Common myeloid progenitor, CD34-positive (primary cell): ENCODE measurements around the gene TMEM88.

ENCODE experiments used
- CTCF ChIA-PET: fragments of 350-600 bp; sonication (Branson Sonifier 250); formaldehyde crosslinking; loops from one replicate; lab custom pipeline; 2021; ENCODE audit warnings: antibody characterized with exemption; lab: Charles Lee
- POLR2A ChIA-PET: fragments of 350-600 bp; sonication (Branson Sonifier 250); formaldehyde crosslinking; loops from one replicate; lab custom pipeline; 2021; ENCODE audit warnings: antibody characterized with exemption; lab: Charles Lee
- DNase-seq, 3 donors: peaks; one replicate each; pipeline versions ENCODE4 v3.0.0 to v3.0.0-alpha.2; 2013
- H3K27ac ChIP-seq, 2 experiments: 1 replicate in 1 of 2; 2 replicates in 1 of 2; pipeline ENCODE4 v1.7.0; 2013; ENCODE audit warnings: inconsistent platforms in 2 of 2, low read length in 2 of 2, mild to moderate bottlenecking in 2 of 2, low read depth in 1 of 2, moderate library complexity in 1 of 2; ENCODE audit not compliant: severe bottlenecking in 2 of 2, insufficient read depth in 1 of 2, poor library complexity in 1 of 2
- H3K27me3 ChIP-seq, 5 experiments: replicated peaks in 2 of 5; 1 replicate in 3 of 5; 2 replicates in 2 of 5; pipeline versions ENCODE4 v1.6.1 to v1.7.0; 2013; ENCODE audit warnings: low read length in 4 of 5, mild to moderate bottlenecking in 2 of 5, moderate library complexity in 2 of 5, inconsistent platforms in 1 of 5; ENCODE audit not compliant: insufficient read depth in 5 of 5, control insufficient read depth in 4 of 5
- H3K36me3 ChIP-seq, 4 experiments: 1 replicate in 2 of 4; 2 replicates in 2 of 4; pipeline versions ENCODE4 v1.6.1 to v1.7.0; 2013; ENCODE audit warnings: low read length in 3 of 4, control low read depth in 1 of 4, mild to moderate bottlenecking in 1 of 4; ENCODE audit not compliant: control insufficient read depth in 4 of 4, insufficient read depth in 4 of 4
- H3K4me1 ChIP-seq, 4 experiments: 1 replicate in 3 of 4; 2 replicates in 1 of 4; pipeline versions ENCODE4 v1.6.1 to v1.7.1; 2013; ENCODE audit warnings: low read length in 3 of 4, mild to moderate bottlenecking in 3 of 4, control low read depth in 1 of 4, inconsistent platforms in 1 of 4, moderate library complexity in 1 of 4; ENCODE audit not compliant: control insufficient read depth in 4 of 4, insufficient read depth in 4 of 4; ENCODE audit errors: control extremely low read depth in 1 of 4
- H3K4me3 ChIP-seq, 7 experiments: 1 replicate in 4 of 7; 2 replicates in 3 of 7; pipeline versions ENCODE4 v1.5.1 to v1.7.0; 2013; ENCODE audit warnings: mild to moderate bottlenecking in 7 of 7, low read length in 6 of 7, moderate library complexity in 6 of 7, inconsistent platforms in 2 of 7, low read depth in 2 of 7, control low read depth in 1 of 7; ENCODE audit not compliant: insufficient read depth in 4 of 7, control insufficient read depth in 1 of 7; ENCODE audit errors: extremely low read depth in 1 of 7
- H3K9me3 ChIP-seq, 5 experiments: 1 replicate in 4 of 5; 2 replicates in 1 of 5; pipeline versions ENCODE4 v1.6.1 to v1.7.1; 2013; ENCODE audit warnings: low read length in 4 of 5, mild to moderate bottlenecking in 2 of 5, inconsistent platforms in 1 of 5, low read depth in 1 of 5, moderate library complexity in 1 of 5; ENCODE audit not compliant: control insufficient read depth in 4 of 5, insufficient read depth in 2 of 5; ENCODE audit errors: control extremely low read depth in 1 of 5
- WGBS: methylation state at CpG from one replicate; pipeline ENCODE4 v1.1.5; 2013; ENCODE audit not compliant: insufficient coverage; 5-methylcytosine and 5-hydroxymethylcytosine counted together

Gene TMEM88

DNA sequence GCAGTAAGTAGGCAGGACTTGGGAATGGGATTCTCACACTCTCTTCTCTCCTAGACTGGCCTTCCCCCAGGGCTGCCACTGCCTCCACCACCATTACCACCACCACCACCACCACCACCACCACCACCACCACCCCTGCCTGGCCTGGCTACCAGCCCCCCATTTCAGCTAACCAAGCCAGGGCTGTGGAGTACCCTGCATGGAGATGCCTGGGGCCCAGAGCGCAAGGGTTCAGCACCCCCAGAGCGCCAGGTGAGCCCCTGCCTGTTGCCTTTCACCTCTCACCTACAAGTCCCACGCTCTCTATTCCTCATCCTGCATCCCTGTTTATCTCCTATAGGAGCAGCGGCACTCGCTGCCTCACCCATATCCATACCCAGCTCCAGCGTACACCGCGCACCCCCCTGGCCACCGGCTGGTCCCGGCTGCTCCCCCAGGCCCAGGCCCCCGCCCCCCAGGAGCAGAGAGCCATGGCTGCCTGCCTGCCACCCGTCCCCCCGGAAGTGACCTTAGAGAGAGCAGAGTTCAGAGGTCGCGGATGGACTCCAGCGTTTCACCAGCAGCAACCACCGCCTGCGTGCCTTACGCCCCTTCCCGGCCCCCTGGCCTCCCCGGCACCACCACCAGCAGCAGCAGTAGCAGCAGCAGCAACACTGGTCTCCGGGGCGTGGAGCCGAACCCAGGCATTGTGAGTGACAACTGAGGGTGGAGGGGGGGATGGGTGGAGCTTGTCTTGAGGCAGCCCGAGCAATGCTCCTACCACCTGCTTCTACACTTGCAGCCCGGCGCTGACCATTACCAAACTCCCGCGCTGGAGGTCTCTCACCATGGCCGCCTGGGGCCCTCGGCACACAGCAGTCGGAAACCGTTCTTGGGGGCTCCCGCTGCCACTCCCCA lies 7.9 kb upstream of the TMEM88 start:
- DNase-seq = no peak
- H3K27ac ChIP-seq = no peak overlapping the region
- ChIA-PET CTCF (interaction anchor here (1.0 to 2.8 kb wide), 2 partner anchors 10 to 13 kb away, joined by 3 to 27 read pairs; partner anchors contain the start of genes CYB5D1, KDM6B and NAA38), POLR2A (interaction anchor here (5.0 kb wide), 1 partner anchor 12 kb away, joined by 28 read pairs; the partner anchor contains the start of gene KDM6B)
- H3K4me1 ChIP-seq = peaks cover 0 to 41% (median 37%) of the 10 kb centered on the region in 4 experiments
- no peak overlapping the region for H3K4me3 ChIP-seq
- no peaks in the 10 kb centered on the region for H3K27me3 ChIP-seq
- 99% methylated on average over 14 of the region's 34 CpGs for WGBS
- H3K36me3 ChIP-seq = peaks cover 8 to 62% (median 37%) of the 10 kb centered on the region in 4 experiments
- H3K9me3 ChIP-seq = no peaks in the 10 kb centered on the region

DNA sequence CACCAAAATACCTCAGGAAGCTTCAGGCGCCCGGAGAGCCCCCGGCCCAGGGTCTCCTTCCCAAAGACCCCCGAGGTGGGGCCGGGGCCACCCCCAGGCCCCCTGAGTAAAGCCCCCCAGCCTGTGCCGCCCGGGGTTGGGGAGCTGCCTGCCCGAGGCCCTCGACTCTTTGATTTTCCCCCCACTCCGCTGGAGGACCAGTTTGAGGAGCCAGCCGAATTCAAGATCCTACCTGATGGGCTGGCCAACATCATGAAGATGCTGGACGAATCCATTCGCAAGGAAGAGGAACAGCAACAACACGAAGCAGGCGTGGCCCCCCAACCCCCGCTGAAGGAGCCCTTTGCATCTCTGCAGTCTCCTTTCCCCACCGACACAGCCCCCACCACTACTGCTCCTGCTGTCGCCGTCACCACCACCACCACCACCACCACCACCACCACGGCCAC lies 6.7 kb upstream of the TMEM88 start:
- no peaks in the 10 kb centered on the region for H3K27me3 ChIP-seq
- H3K27ac ChIP-seq = no peak overlapping the region
- peaks cover 0 to 36% (median 28%) of the 10 kb centered on the region in 4 experiments for H3K4me1 ChIP-seq
- no peak overlapping the region for H3K4me3 ChIP-seq
- WGBS = 91% methylated on average over 7 of the region's 20 CpGs
- DNase-seq = no peak
- H3K9me3 ChIP-seq = no peaks in the 10 kb centered on the region
- ChIA-PET POLR2A (interaction anchor here (5.0 kb wide), 1 partner anchor 13 kb away, joined by 28 read pairs; the partner anchor contains the start of gene KDM6B), CTCF (no interaction called here)
- H3K36me3 ChIP-seq = peaks cover 8 to 73% (median 45%) of the 10 kb centered on the region in 4 experiments

DNA sequence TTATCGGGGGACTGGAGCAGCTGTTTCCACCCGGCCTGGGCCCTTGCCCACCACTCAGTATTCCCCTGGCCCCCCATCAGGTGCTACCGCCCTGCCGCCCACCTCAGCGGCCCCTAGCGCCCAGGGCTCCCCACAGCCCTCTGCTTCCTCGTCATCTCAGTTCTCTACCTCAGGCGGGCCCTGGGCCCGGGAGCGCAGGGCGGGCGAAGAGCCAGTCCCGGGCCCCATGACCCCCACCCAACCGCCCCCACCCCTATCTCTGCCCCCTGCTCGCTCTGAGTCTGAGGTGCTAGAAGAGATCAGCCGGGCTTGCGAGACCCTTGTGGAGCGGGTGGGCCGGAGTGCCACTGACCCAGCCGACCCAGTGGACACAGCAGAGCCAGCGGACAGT lies 6.1 kb upstream of the TMEM88 start:
- 94% methylated on average over 9 of the region's 21 CpGs for WGBS
- DNase-seq = no peak
- H3K4me3 ChIP-seq = no peak overlapping the region
- CTCF ChIA-PET = interaction anchor here (1.3 kb wide), 1 partner anchor 10 kb away, joined by 4 read pairs; no protein-coding TSS in a partner anchor
- H3K36me3 ChIP-seq = peaks cover 8 to 78% (median 49%) of the 10 kb centered on the region in 4 experiments
- POLR2A ChIA-PET = interaction anchor here (5.0 kb wide), 1 partner anchor 14 kb away, joined by 28 read pairs; the partner anchor contains the start of gene KDM6B
- H3K27me3 ChIP-seq = no peaks in the 10 kb centered on the region
- no peaks in the 10 kb centered on the region for H3K9me3 ChIP-seq
- H3K27ac ChIP-seq = no peak overlapping the region
- peaks cover 0 to 30% (median 23%) of the 10 kb centered on the region in 4 experiments for H3K4me1 ChIP-seq

DNA sequence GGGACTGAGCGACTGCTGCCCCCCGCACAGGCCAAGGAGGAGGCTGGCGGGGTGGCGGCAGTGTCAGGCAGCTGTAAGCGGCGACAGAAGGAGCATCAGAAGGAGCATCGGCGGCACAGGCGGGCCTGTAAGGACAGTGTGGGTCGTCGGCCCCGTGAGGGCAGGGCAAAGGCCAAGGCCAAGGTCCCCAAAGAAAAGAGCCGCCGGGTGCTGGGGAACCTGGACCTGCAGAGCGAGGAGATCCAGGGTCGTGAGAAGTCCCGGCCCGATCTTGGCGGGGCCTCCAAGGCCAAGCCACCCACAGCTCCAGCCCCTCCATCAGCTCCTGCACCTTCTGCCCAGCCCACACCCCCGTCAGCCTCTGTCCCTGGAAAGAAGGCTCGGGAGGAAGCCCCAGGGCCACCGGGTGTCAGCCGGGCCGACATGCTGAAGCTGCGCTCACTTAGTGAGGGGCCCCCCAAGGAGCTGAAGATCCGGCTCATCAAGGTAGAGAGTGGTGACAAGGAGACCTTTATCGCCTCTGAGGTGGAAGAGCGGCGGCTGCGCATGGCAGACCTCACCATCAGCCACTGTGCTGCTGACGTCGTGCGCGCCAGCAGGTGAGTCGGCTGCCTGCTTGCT lies 5.6 kb upstream of the TMEM88 start:
- Histone ChIP-seq H3K27ac (no peak overlapping the region), H3K4me3 (no peak overlapping the region), H3K27me3 (no peaks in the 10 kb centered on the region), H3K4me1 (peaks cover 0 to 27% (median 19%) of the 10 kb centered on the region in 4 experiments), H3K36me3 (peaks cover 8 to 78% (median 50%) of the 10 kb centered on the region in 4 experiments), H3K9me3 (no peaks in the 10 kb centered on the region)
- CTCF ChIA-PET = interaction anchor here (1.3 to 2.4 kb wide), 3 partner anchors 11 to 28 kb away, joined by 4 to 10 read pairs (median 4); no protein-coding TSS in a partner anchor
- POLR2A ChIA-PET = interaction anchor here (0.9 to 5.0 kb wide), 2 partner anchors 14 to 27 kb away, joined by 3 to 28 read pairs; partner anchors contain the start of gene KDM6B
- DNase-seq = no peak
- WGBS = 97% methylated on average over 32 of the region's 35 CpGs

DNA sequence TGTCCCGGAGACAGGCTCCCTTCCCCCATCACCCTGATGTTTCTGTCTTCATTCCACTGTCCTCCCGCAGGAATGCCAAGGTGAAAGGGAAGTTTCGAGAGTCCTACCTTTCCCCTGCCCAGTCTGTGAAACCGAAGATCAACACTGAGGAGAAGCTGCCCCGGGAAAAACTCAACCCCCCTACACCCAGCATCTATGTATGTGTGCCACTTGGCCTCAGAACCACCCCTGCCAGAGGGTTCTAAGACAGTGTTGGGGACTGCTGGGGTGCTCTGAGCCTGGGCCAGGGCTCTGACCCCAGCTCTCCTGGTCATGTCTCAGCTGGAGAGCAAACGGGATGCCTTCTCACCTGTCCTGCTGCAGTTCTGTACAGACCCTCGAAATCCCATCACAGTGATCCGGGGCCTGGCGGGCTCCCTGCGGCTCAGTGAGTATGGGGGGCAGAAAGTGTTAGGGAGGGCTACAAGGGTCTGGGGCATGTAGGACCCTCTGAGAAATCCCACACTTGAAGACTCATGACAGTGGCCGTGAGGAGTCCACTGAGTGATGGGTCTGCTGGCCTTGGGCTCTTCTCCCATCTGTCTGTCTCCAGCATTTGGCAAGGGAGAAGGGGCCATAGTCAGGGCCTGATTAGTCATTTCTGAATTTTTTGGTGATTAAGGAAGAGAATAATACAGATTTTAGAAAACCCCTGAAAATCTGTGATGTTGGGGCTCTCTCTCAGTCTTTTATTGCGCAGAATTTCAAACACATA lies 4.9 kb upstream of the TMEM88 start:
- Histone ChIP-seq H3K4me1 (peaks cover 0 to 23% (median 14%) of the 10 kb centered on the region in 4 experiments), H3K27me3 (no peaks in the 10 kb centered on the region), H3K36me3 (peaks cover 8 to 78% (median 52%) of the 10 kb centered on the region in 4 experiments), H3K27ac (no peak overlapping the region), H3K9me3 (no peaks in the 10 kb centered on the region), H3K4me3 (no peak overlapping the region)
- no peak for DNase-seq
- WGBS = 98% methylated on average over 6 of the region's 12 CpGs
- POLR2A ChIA-PET = interaction anchor here (0.7 to 5.0 kb wide), 3 partner anchors 15 to 222 kb away, joined by 3 to 28 read pairs (median 4); partner anchors contain the start of genes KDM6B and SAT2
- CTCF ChIA-PET = interaction anchor here (1.0 to 4.5 kb wide), 7 partner anchors 9 to 29 kb away, joined by 3 to 29 read pairs (median 8); partner anchors contain the start of gene KDM6B
